OCI-LY1 (cell line): ENCODE results near the gene CPNE5.

Experiments
- H2AFZ ChIP-seq: fragments of 200-600 bp; sonication (generic), shearing (Covaris generic); 2 replicates; pipeline ENCODE4 v1.6.0; 2014; ENCODE audit warnings: antibody characterized with exemption, mild to moderate bottlenecking, low read length
- H3F3A ChIP-seq: fragments of 200-600 bp; sonication (generic), shearing (Covaris generic); 2 replicates; pipeline ENCODE4 v1.6.0; 2014; ENCODE audit warnings: mild to moderate bottlenecking, antibody characterized with exemption, low read length, moderate library complexity; ENCODE audit not compliant: insufficient read depth
- H3K27ac ChIP-seq: fragments of 200-600 bp; sonication (generic); 2 replicates; pipeline ENCODE4 v1.5.1; 2014; ENCODE audit warnings: low read length, mixed run types, mild to moderate bottlenecking, low read depth; ENCODE audit not compliant: poor library complexity, severe bottlenecking
- H3K27me3 ChIP-seq: fragments of 200-600 bp; sonication (generic); 2 replicates; pipeline ENCODE4 v1.6.0; 2014; ENCODE audit warnings: antibody characterized with exemption, mild to moderate bottlenecking, low read length, moderate library complexity; ENCODE audit not compliant: insufficient read depth
- H3K36me3 ChIP-seq: fragments of 200-600 bp; sonication (generic); 2 replicates; pipeline ENCODE4 v1.6.1; 2014; ENCODE audit warnings: mild to moderate bottlenecking, antibody characterized with exemption, low read length, moderate library complexity, mixed read lengths; ENCODE audit not compliant: insufficient read depth
- H3K4me1 ChIP-seq: fragments of 200-600 bp; sonication (generic); 2 replicates; pipeline ENCODE4 v1.5.1; 2014; ENCODE audit warnings: mild to moderate bottlenecking, low read length, moderate library complexity; ENCODE audit not compliant: insufficient read depth, severe bottlenecking
- H3K4me2 ChIP-seq: fragments of 200-600 bp; sonication (generic), shearing (Covaris generic); 2 replicates; pipeline ENCODE4 v1.6.1; 2014; ENCODE audit warnings: low read length
- H3K4me3 ChIP-seq: fragments of 200-600 bp; sonication (generic); 2 replicates; pipeline ENCODE4 v1.5.1; 2014; ENCODE audit warnings: low read length, low read depth, mild to moderate bottlenecking, mixed read lengths; ENCODE audit not compliant: poor library complexity, severe bottlenecking
- H3K79me2 ChIP-seq: fragments of 200-600 bp; shearing (Covaris generic); 2 replicates; pipeline ENCODE4 v1.6.1; 2016; ENCODE audit warnings: mixed run types, low read length, mixed read lengths; ENCODE audit not compliant: insufficient read depth
- H3K9ac ChIP-seq: fragments of 200-600 bp; sonication (generic), shearing (Covaris generic); 2 replicates; pipeline ENCODE4 v1.6.1; 2014; ENCODE audit warnings: mild to moderate bottlenecking, low read length, mixed read lengths
- H3K9me2 ChIP-seq: fragments of 200-600 bp; sonication (generic), shearing (Covaris generic); 2 replicates; pipeline ENCODE4 v1.6.1; 2014; ENCODE audit warnings: low read depth, mild to moderate bottlenecking, low read length, mixed read lengths
- H3K9me3 ChIP-seq: fragments of 200-600 bp; shearing (Covaris generic); 2 replicates; pipeline ENCODE4 v1.6.1; 2014; ENCODE audit warnings: low read length, mixed read lengths
- H4K20me1 ChIP-seq: fragments of 200-600 bp; sonication (generic), shearing (Covaris generic); 2 replicates; pipeline ENCODE4 v1.6.0; 2016; ENCODE audit warnings: mild to moderate bottlenecking, low read length; ENCODE audit not compliant: insufficient read depth
- CTCF ChIP-seq: fragments of 200-600 bp; sonication (generic), shearing (Covaris generic); IDR thresholded peaks from 2 replicates; pipeline ENCODE4 v1.5.1; 2017; ENCODE audit warnings: mild to moderate bottlenecking, antibody characterized with exemption, low read length, moderate library complexity, mixed read lengths
- EZH2 ChIP-seq: fragments of 200-600 bp; sonication (generic), shearing (Covaris generic); IDR thresholded peaks from 2 replicates; pipeline ENCODE4 v1.8.0; 2017; ENCODE audit warnings: borderline replicate concordance, mixed run types, mild to moderate bottlenecking, antibody characterized with exemption, low read length, moderate library complexity, mixed read lengths

CPNE5 gene

DNA sequence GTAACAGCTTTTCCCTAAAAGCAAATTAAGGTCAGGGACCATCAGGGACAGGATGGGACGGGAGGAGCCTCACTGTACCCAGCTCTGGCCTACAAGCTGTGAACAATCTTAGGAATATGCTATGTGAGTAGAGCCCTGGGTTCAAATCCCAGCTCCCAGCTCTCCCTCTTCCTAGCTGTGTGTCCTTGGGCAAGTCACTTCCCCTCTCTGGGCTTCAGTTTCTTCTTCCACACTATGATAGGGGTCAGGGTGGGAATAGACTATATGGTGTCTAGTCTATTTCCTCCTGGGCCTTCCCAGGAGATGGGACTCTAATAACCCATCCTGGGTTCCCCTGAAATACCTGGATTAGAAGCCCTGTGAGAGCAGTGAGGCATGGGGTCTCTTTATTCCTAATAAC is 41.6 kb downstream of the CPNE5 start:
- no peak overlapping the region for H3K27ac ChIP-seq
- H3K9ac ChIP-seq: no peak overlapping the region
- H3K9me3 ChIP-seq: no peaks in the 10 kb centered on the region
- no peaks in the 10 kb centered on the region for H3K79me2 ChIP-seq
- H3K9me2 ChIP-seq: no peaks in the 10 kb centered on the region
- peaks cover 5% of the 10 kb centered on the region for H3K4me1 ChIP-seq
- H2AFZ ChIP-seq: no peak overlapping the region
- TF ChIP-seq CTCF (no peak), EZH2 (no peak)
- no peak overlapping the region for H3K4me3 ChIP-seq
- no peaks in the 10 kb centered on the region for H3F3A ChIP-seq
- H3K4me2 ChIP-seq: no peak overlapping the region
- no peaks in the 10 kb centered on the region for H3K36me3 ChIP-seq
- H4K20me1 ChIP-seq: no peaks in the 10 kb centered on the region
- no peaks in the 10 kb centered on the region for H3K27me3 ChIP-seq

DNA sequence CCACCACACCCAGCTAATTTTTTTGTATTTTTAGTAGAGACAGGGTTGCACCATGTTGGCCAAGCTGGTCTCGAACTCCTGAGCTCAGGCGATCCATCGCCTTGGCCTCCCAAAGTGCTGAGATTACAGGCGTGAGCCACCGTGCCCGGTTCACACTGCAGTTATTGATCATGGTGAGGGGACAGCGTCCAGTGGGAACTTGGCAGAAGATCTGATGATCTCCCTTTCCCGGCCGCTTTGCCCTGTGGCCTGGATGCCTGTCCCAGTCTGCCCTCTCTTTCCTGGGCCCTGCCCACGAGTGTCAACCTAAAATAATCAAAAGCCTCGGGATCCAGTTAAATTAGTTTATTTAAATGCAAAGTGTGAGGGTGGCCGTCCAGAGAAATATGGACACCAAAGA is 42.2 kb downstream of the CPNE5 start:
- TF ChIP-seq EZH2 (no peak), CTCF (no peak)
- Histone ChIP-seq H3K4me3 (no peak overlapping the region), H3K36me3 (no peaks in the 10 kb centered on the region), H3K9me3 (no peaks in the 10 kb centered on the region), H3K9ac (no peak overlapping the region), H3K27ac (no peak overlapping the region), H3K79me2 (no peaks in the 10 kb centered on the region), H3K9me2 (no peaks in the 10 kb centered on the region), H3F3A (no peaks in the 10 kb centered on the region), H2AFZ (no peak overlapping the region), H3K27me3 (no peaks in the 10 kb centered on the region), H3K4me1 (peaks cover 5% of the 10 kb centered on the region), H4K20me1 (no peaks in the 10 kb centered on the region), H3K4me2 (no peak overlapping the region)

DNA sequence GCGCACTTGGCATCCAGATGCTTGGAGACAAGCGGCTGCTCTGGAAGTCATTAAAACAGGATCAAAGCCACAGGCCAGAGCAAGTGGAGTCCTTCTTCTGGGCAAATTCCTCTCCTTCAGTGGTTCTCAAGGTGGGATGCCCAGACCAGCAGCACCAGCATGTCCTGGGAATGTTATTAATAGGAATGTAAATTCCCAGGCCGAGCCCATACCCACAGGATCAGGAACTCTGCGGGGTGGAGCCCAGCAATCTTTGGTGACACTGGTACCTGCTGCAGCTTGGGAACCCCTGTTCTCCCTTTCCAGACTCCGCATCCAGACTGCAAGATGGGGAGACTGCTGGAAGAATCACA is 44.6 kb downstream of the CPNE5 start:
- Histone ChIP-seq H3K79me2 (no peaks in the 10 kb centered on the region), H2AFZ (no peak overlapping the region), H3K4me2 (no peak overlapping the region), H3K9me2 (no peaks in the 10 kb centered on the region), H3K9ac (no peak overlapping the region), H3K36me3 (no peaks in the 10 kb centered on the region), H3F3A (no peaks in the 10 kb centered on the region), H3K27ac (no peak overlapping the region), H3K4me1 (no peaks in the 10 kb centered on the region), H4K20me1 (no peaks in the 10 kb centered on the region), H3K4me3 (no peak overlapping the region), H3K9me3 (no peaks in the 10 kb centered on the region), H3K27me3 (no peaks in the 10 kb centered on the region)
- TF ChIP-seq CTCF: no peak
- no peak for TF ChIP-seq EZH2
